HepG2 (cell line): ENCODE results near the gene ATRN. TPM values are rescaled to one million over a fixed set of nuclear protein-coding genes. Genes with fewer than 3 reads are reported as not detected.

Source experiments
- ARNTL ChIP-seq: sonication (generic); formaldehyde crosslinking; IDR thresholded peaks from 2 replicates; pipeline ENCODE4 v1.4.0; 2020; ENCODE audit warnings: mild to moderate bottlenecking, missing genetic modification reagents
- CCAR2 ChIP-seq: fragments of 200-400 bp; formaldehyde crosslinking; optimal IDR thresholded peaks from 2 replicates; pipeline ENCODE3; 2018; ENCODE audit warnings: low read depth, mild to moderate bottlenecking, low read length, moderate library complexity
- DMAP1 ChIP-seq: IDR thresholded peaks from 2 replicates; pipeline ENCODE4 v1.6.1; 2016
- DNMT3B ChIP-seq: conservative IDR thresholded peaks from 2 replicates; pipeline ENCODE4 v1.6.1; 2016; ENCODE audit warnings: missing biosample characterization, control low read depth
- ESRRA ChIP-seq: sonication (generic); formaldehyde crosslinking; IDR thresholded peaks from 2 replicates; pipeline ENCODE4 v1.5.1; 2020; ENCODE audit warnings: mild to moderate bottlenecking, low read depth, missing genetic modification reagents
- FLYWCH1 ChIP-seq: sonication (generic); formaldehyde crosslinking; IDR thresholded peaks from 2 replicates; pipeline ENCODE4 v1.8.1; 2023; ENCODE audit warnings: mild to moderate bottlenecking, missing genetic modification reagents
- HDAC2 ChIP-seq: sonication (generic); formaldehyde crosslinking; IDR thresholded peaks from 2 replicates; pipeline ENCODE4 v1.4.0; 2020; ENCODE audit warnings: missing genetic modification reagents
- HDAC6 ChIP-seq: fragments of 200-600 bp; sonication (generic); IDR thresholded peaks from 2 replicates; pipeline ENCODE4 v1.7.0; 2017; ENCODE audit warnings: mild to moderate bottlenecking, antibody characterized with exemption, low read length, low read depth
- KDM4B ChIP-seq: sonication (generic); formaldehyde crosslinking; IDR thresholded peaks from 2 replicates; pipeline ENCODE4 v1.4.0; 2020; ENCODE audit warnings: missing genetic modification reagents
- NFYC ChIP-seq: IDR thresholded peaks from 2 replicates; pipeline ENCODE4 v1.6.1; 2016; ENCODE audit warnings: missing genetic modification reagents, missing compliant biosample characterization
- RFX5 ChIP-seq: IDR thresholded peaks from 2 replicates; pipeline ENCODE4 v1.6.1; 2011; ENCODE audit warnings: low read depth, low read length, improper control_type of control experiment
- SNAPC5 ChIP-seq: sonication (generic); formaldehyde crosslinking; IDR thresholded peaks from 2 replicates; pipeline ENCODE4 v1.8.1; 2023; ENCODE audit warnings: mild to moderate bottlenecking, missing genetic modification reagents, borderline replicate concordance
- SP2 ChIP-seq: sonication (generic); formaldehyde crosslinking; IDR thresholded peaks from 2 replicates; pipeline ENCODE4 v1.5.1; 2020; ENCODE audit warnings: mild to moderate bottlenecking, missing genetic modification reagents
- SYNCRIP ChIP-seq: fragments of 200-400 bp; formaldehyde crosslinking; IDR thresholded peaks from 2 replicates; pipeline ENCODE4 v1.6.1; 2018; ENCODE audit warnings: mild to moderate bottlenecking, low read depth, low read length; ENCODE audit not compliant: insufficient read depth
- TSC22D2 ChIP-seq: sonication (generic); formaldehyde crosslinking; IDR thresholded peaks from 2 replicates; pipeline ENCODE4 v1.5.1; 2020; ENCODE audit warnings: missing genetic modification reagents, mild to moderate bottlenecking, borderline replicate concordance
- ZFX ChIP-seq: sonication (generic); formaldehyde crosslinking; IDR thresholded peaks from 2 replicates; pipeline ENCODE4 v1.4.0; 2020; ENCODE audit warnings: mild to moderate bottlenecking, low read depth, missing genetic modification reagents, moderate library complexity
- ZNF280D ChIP-seq: sonication (generic); formaldehyde crosslinking; IDR thresholded peaks from 2 replicates; pipeline ENCODE4 v1.5.1; 2020; ENCODE audit warnings: mild to moderate bottlenecking, missing genetic modification reagents
- ZNF382 ChIP-seq: sonication (generic); formaldehyde crosslinking; IDR thresholded peaks from 2 replicates; pipeline ENCODE4 v1.5.0; 2020; ENCODE audit warnings: missing genetic modification reagents, mild to moderate bottlenecking, borderline replicate concordance
- ZNF574 ChIP-seq: sonication (generic); formaldehyde crosslinking; IDR thresholded peaks from 2 replicates; pipeline ENCODE4 v1.4.0; 2020; ENCODE audit warnings: missing genetic modification reagents
- ZNF691 ChIP-seq: sonication (generic); formaldehyde crosslinking; IDR thresholded peaks from 2 replicates; pipeline ENCODE4 v1.4.0; 2020; ENCODE audit warnings: missing genetic modification reagents, low read depth, mild to moderate bottlenecking, borderline replicate concordance
- ZNF7 ChIP-seq: IDR thresholded peaks from 2 replicates; pipeline ENCODE4 v1.6.1; 2016; ENCODE audit warnings: missing biosample characterization, missing genetic modification reagents
- ZNF768 ChIP-seq: sonication (generic); formaldehyde crosslinking; IDR thresholded peaks from 2 replicates; pipeline ENCODE4 v1.4.0; 2020; ENCODE audit warnings: missing genetic modification reagents
- ZNF879 ChIP-seq: sonication (generic); formaldehyde crosslinking; IDR thresholded peaks from 2 replicates; pipeline ENCODE4 v1.8.1; 2023; ENCODE audit warnings: missing genetic modification reagents
- polyA plus RNA-seq, 8 experiments: library from polyadenylated mRNA; depleted of rRNA in 3 of 8; stranded (reverse) in 7 of 8; unstranded in 1 of 8; fragments of >200 nt; fragmentation: Illumina TruSeq in 4 of 8; extraction: Trizol in 4 of 8; gene quantifications; 2 replicates each; pipeline versions ENCODE4 v1.2.1 to v1.2.3, GENCODE V29; 2011 to 2016; ENCODE audit warnings: low read depth in 4 of 8, missing spikeins in 1 of 8, mixed read lengths in 1 of 8; ENCODE audit not compliant: insufficient read depth in 1 of 8
- total RNA-seq, 5 experiments: library from RNA; depleted of rRNA; stranded (reverse); fragments of >200 nt; fragmentation: Illumina TruSeq; extraction: Trizol; gene quantifications; 2 replicates each; pipeline ENCODE4 v1.2.3, GENCODE V29; 2016; ENCODE audit warnings: low read depth in 1 of 5

Gene ATRN
- total and polyA plus RNA-seq, 2 of the 13 experiments (the other 11 are each of a cell fraction or from before 2014, with no cell fraction given) = 44.2 to 81.1 TPM

DNA sequence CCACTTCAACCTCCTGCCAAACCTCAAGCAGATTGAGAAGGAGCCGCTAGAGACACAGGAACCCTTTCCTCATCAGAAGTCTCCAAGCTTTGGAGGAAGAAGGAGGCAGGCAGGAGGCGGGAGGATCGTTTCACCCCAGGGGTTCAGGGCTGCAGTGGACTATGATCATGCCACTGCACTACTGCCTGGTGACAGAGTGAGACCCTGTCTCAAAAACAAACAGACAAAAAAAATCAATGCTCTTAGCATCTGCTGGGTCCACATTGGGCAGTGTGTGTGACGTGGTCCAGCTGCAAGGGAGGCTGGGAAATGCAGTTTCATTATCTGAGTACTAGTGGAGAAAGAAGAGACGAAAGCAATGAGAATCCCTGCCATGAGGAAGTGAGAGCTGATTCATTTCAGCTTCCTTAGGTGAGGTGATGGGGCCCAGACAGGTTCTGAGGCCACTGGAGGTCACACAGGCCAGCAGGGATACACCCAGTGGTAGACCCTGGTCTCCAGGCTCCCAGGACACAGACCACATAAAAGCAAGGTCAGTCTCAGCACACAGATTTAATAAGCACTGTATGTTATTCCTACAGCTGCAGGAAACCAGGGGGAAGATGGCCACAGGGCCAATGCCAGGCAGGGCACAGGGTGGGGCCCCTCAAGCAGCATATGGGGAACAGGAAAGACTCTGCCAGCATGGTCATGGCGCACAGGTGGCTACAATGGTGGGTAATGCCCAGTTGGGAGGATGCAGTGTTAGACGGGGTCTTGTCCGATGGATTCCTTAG, 188.1 kb downstream of the ATRN start (continued):
- TF ChIP-seq ZNF691 (peak; percentile 74; the same call in 1 of the 2 replicates), DNMT3B (CRISPR knock-in tag) (no peak), HDAC6 (no peak), ZNF280D (no peak), FLYWCH1 (0 out of 2 replicates have a peak, but pooled peaks have one; percentile 15), TSC22D2 (CRISPR knock-in tag) (0 out of 2 replicates have a peak, but pooled peaks have one; percentile 21), SNAPC5 (peak; percentile 30; the same call in 1 of the 2 replicates), KDM4B (CRISPR knock-in tag) (no peak), DMAP1 (CRISPR knock-in tag) (0 out of 2 replicates have a peak, but pooled peaks have one; percentile 8), ZNF7 (CRISPR knock-in tag) (no peak), HDAC2 (CRISPR knock-in tag) (peak; percentile 76), RFX5 (peak; percentile 52; the same call in 1 of the 2 replicates), NFYC (peak; percentile 81), ESRRA (peak; percentile 58; the same call in 1 of the 2 replicates), SYNCRIP (no peak), ZNF382 (CRISPR knock-in tag) (no peak), ARNTL (CRISPR knock-in tag) (peak; percentile 79), ZNF879 (CRISPR knock-in tag) (no peak), SP2 (no peak), ZFX (CRISPR knock-in tag) (peak; percentile 53), CCAR2 (no peak), ZNF574 (CRISPR knock-in tag) (peak; percentile 71), ZNF768 (CRISPR knock-in tag) (no peak)
